Stomach (tissue), 19 donors: ENCODE results near the gene NUBPL. TPM values are rescaled to one million over a fixed set of nuclear protein-coding genes. Genes with fewer than 3 reads are reported as not detected.

Source experiments
- DNase-seq, 2 donors: peaks; one replicate each; pipeline versions ENCODE4 v3.0.0 to v3.0.0-alpha.2; 2013 to 2019
- H3K27ac ChIP-seq, 5 donors: fragments of 200-600 bp in 4 of 5; sonication (generic) in 4 of 5; one replicate each; pipeline ENCODE4 v1.5.1; 2013 to 2019; ENCODE audit warnings: mild to moderate bottlenecking in 1 of 5, moderate library complexity in 1 of 5
- H3K27me3 ChIP-seq, 3 donors: fragments of 200-600 bp; sonication (generic); one replicate each; pipeline ENCODE4 v1.5.1; 2017 to 2019; ENCODE audit warnings: mixed run types in 1 of 3
- H3K36me3 ChIP-seq, 4 donors: fragments of 200-600 bp; sonication (generic); 1 replicate in 3 of 4; 2 replicates in 1 of 4; pipeline ENCODE4 v1.5.1; 2016 to 2019
- H3K4me1 ChIP-seq, 4 donors: fragments of 200-600 bp; sonication (generic); one replicate each; pipeline ENCODE4 v1.5.1; 2016 to 2019
- H3K4me3 ChIP-seq, 4 donors: fragments of 200-600 bp; sonication (generic) in 3 of 4; one replicate each; pipeline ENCODE4 v1.5.1; 2016 to 2019; ENCODE audit warnings: mild to moderate bottlenecking in 1 of 4
- H3K9me3 ChIP-seq, 4 donors: fragments of 200-600 bp; sonication (generic); one replicate each; pipeline ENCODE4 v1.5.1; 2016 to 2019
- EP300 ChIP-seq: sonication (generic); formaldehyde crosslinking; IDR thresholded peaks from one replicate; pipeline ENCODE4 v1.6.1; 2017; ENCODE audit warnings: antibody characterized with exemption
- POLR2A ChIP-seq, 4 donors: fragments of 450-650 bp; IDR thresholded peaks; one replicate each; pipeline ENCODE4 v1.6.1; 2016; ENCODE audit warnings: antibody characterized with exemption in 4 of 4, control low read depth in 2 of 4, mild to moderate bottlenecking in 1 of 4, moderate library complexity in 1 of 4
- POLR2AphosphoS5 ChIP-seq, 3 donors: sonication (generic); formaldehyde crosslinking; IDR thresholded peaks; one replicate each; pipeline ENCODE4 v1.6.1; 2016; ENCODE audit warnings: antibody characterized with exemption in 3 of 3
- WGBS, 5 donors: extraction: QIAGEN DNeasy Blood & Tissue Kit in 3 of 5; methylation state at CpG; one replicate each; pipeline versions ENCODE4 v1.1.5 to v1.1.7; 2013 to 2018; 5-methylcytosine and 5-hydroxymethylcytosine counted together
- intact Hi-C: fragments of 100-400 bp; cut with DNase I; formaldehyde crosslinking; loops from one replicate; pipeline ENCODE4 v1.15.1; 2023; ENCODE audit warnings: low total_unique reads
- long read RNA-seq, 10 donors: transcript quantifications; one replicate each; lab custom pipeline, GENCODE V29; 2026
- polyA plus RNA-seq, 3 donors: library from polyadenylated mRNA; stranded (reverse); fragments of 200-250 nt; gene quantifications; one replicate each; pipeline ENCODE4 v1.2.3, GENCODE V29; 2013
- total RNA-seq, 5 donors: library from RNA; depleted of rRNA; stranded (reverse); fragments of >200 nt; gene quantifications; one replicate each; pipeline versions ENCODE4 v1.1.0 to v1.2.3, GENCODE V29; 2014 to 2016
- TF ChIP-seq, protein P1 (sequence below), 7 experiments: fragments of 450-650 bp in 4 of 7; fragments of 200-600 bp in 3 of 7; sonication (generic) in 3 of 7; IDR thresholded peaks; one replicate each; pipeline ENCODE4 v1.5.1; 2016 to 2019; ENCODE audit warnings: antibody characterized with exemption in 7 of 7, control low read depth in 2 of 7, mild to moderate bottlenecking in 1 of 7
- donor health status: healthy with polysubstance abuse.
- donor health status: Bipolar disorder and iron deficiency.
- donor health status: healthy.

The NUBPL gene, protein sequence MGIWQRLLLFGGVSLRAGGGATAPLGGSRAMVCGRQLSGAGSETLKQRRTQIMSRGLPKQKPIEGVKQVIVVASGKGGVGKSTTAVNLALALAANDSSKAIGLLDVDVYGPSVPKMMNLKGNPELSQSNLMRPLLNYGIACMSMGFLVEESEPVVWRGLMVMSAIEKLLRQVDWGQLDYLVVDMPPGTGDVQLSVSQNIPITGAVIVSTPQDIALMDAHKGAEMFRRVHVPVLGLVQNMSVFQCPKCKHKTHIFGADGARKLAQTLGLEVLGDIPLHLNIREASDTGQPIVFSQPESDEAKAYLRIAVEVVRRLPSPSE
- total RNA-seq: 10 to 100 TPM in 3 of 5 donors, 1 to 10 TPM in 1, under 1 TPM in 1; 0.58 to 25.7 (median 10.7) TPM
- 1 to 10 TPM; 3.1 to 4.2 (median 3.6) TPM for polyA plus RNA-seq
- long read RNA-seq, donor 1, full-length matches to known transcripts: 6 of 6 reads
- long read RNA-seq, donor 1, partial matches to known transcripts: 0 of 6 reads
- long read RNA-seq, donor 1, other reads (novel, unspliced or antisense): 0 of 6 reads
- long read RNA-seq, donor 2, full-length matches to known transcripts: 4 of 4 reads
- long read RNA-seq, donor 2, partial matches to known transcripts: 0 of 4 reads
- long read RNA-seq, donor 2, other reads (novel, unspliced or antisense): 0 of 4 reads
- long read RNA-seq, donor 3, full-length matches to known transcripts: 2 of 2 reads
- long read RNA-seq, donor 3, partial matches to known transcripts: 0 of 2 reads
- long read RNA-seq, donor 3, other reads (novel, unspliced or antisense): 0 of 2 reads
- long read RNA-seq, donor 4: 0 reads
- long read RNA-seq, donor 5, partial matches to known transcripts: 0 of 2 reads
- long read RNA-seq, donor 5, other reads (novel, unspliced or antisense): 0 of 2 reads
- long read RNA-seq, donor 6, full-length matches to known transcripts: 18 of 18 reads
- long read RNA-seq, donor 6, partial matches to known transcripts: 0 of 18 reads
- long read RNA-seq, donor 6, other reads (novel, unspliced or antisense): 0 of 18 reads
- long read RNA-seq, donor 7, partial matches to known transcripts: 0 of 3 reads
- long read RNA-seq, donor 7, other reads (novel, unspliced or antisense): 0 of 3 reads
- long read RNA-seq, donor 8, full-length matches to known transcripts: 6 of 6 reads
- long read RNA-seq, donor 8, partial matches to known transcripts: 0 of 6 reads
- long read RNA-seq, donor 8, other reads (novel, unspliced or antisense): 0 of 6 reads
- long read RNA-seq, donor 9, full-length matches to known transcripts: 2 of 2 reads
- long read RNA-seq, donor 9, partial matches to known transcripts: 0 of 2 reads
- long read RNA-seq, donor 9, other reads (novel, unspliced or antisense): 0 of 2 reads
- long read RNA-seq, donor 10: 0 reads

DNA sequence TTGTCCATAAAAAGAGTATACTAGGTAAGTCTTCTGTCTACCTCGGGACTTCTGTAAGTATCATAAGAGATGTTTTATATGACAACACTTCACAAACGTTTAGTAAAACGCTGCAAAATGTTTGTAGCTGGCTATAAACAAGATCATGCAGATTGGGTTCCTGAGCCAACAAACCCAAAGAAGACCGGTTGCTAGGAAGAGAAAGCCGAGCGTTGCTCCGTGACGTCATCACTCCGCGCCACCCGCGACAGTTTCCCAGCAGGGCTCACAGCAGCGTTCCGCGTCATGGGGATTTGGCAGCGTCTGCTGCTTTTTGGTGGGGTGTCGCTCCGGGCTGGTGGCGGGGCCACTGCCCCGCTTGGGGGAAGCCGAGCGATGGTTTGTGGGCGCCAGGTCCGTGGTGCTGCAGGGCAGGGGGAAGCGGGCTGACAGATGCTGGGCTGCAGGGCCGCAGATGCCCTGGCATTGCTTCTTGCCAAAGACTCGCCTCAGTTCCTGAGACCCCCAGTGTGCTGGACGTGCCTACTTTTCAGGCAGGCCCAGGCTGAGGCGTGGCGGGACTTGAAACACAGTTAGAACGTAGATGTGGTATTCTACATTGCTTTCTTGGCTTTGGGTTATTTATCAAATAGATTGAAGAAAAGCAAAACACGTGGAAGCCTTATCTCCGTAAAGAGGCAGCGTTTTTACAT is at the start of gene NUBPL:
Gene NUBPL (plus strand): TSS at position 250 of the 692 bp plus-strand sequence. CDS start 36 bp downstream, at position 286.
- peak; percentile 85 to 98 (median 96) for TF ChIP-seq POLR2AphosphoS5 (IDR thresholded peaks at IDR 0.05)
- TF ChIP-seq, protein P1, sequence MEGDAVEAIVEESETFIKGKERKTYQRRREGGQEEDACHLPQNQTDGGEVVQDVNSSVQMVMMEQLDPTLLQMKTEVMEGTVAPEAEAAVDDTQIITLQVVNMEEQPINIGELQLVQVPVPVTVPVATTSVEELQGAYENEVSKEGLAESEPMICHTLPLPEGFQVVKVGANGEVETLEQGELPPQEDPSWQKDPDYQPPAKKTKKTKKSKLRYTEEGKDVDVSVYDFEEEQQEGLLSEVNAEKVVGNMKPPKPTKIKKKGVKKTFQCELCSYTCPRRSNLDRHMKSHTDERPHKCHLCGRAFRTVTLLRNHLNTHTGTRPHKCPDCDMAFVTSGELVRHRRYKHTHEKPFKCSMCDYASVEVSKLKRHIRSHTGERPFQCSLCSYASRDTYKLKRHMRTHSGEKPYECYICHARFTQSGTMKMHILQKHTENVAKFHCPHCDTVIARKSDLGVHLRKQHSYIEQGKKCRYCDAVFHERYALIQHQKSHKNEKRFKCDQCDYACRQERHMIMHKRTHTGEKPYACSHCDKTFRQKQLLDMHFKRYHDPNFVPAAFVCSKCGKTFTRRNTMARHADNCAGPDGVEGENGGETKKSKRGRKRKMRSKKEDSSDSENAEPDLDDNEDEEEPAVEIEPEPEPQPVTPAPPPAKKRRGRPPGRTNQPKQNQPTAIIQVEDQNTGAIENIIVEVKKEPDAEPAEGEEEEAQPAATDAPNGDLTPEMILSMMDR (IDR thresholded peaks at IDR 0.05): no peak
- 0 to 1% (median 0%) methylated on average over 23 to 34 of the region's 34 CpGs for WGBS, 5 donors
- Histone ChIP-seq H3K36me3 (no peaks in the 10 kb centered on the region), H3K27ac (peak within 1 kb of the TSS; percentile 84 to 93 (median 89)), H3K9me3 (no peaks in the 10 kb centered on the region), H3K27me3 (no peaks in the 10 kb centered on the region), H3K4me3 (peak within 1 kb of the TSS; percentile 83 to 90 (median 86)), H3K4me1 (peaks cover 0 to 27% (median 13%) of the 10 kb centered on the region in 4 donors)
- peak; percentile 96 to 99 for DNase-seq
- intact Hi-C loops: no loop called here

DNA sequence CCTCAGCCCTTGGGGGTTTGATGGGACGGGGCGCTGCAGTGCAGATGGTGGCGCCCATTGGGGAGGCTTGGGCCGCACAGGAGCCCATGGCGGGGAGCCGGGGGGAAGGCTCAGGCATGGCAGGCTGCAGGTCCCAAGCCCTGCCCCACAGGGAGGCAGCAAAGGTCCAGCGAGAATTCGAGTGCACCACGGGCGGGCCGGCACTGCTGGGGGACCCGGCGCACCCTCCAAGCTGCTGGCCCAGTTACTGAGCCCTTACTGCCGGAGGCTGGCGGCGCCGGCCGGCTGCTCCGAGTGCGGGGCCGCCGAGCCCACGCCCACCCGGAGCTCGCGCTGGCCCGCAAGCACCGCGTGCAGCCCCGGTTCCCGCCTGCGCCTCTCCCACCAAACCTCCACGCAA is 34.1 kb upstream of the NUBPL start:
- H3K36me3 ChIP-seq: no peaks in the 10 kb centered on the region
- WGBS, 5 donors: 94 to 99% (median 96%) methylated on average over 13 to 33 of the region's 33 CpGs
- H3K4me1 ChIP-seq: no peaks in the 10 kb centered on the region
- intact Hi-C loops: no loop called here
- H3K4me3 ChIP-seq: no peak overlapping the region
- DNase-seq: no peak
- H3K27me3 ChIP-seq: no peaks in the 10 kb centered on the region
- H3K27ac ChIP-seq: no peak overlapping the region
- no peaks in the 10 kb centered on the region for H3K9me3 ChIP-seq
- TF ChIP-seq EP300: no peak
- TF ChIP-seq, protein P1 (IDR thresholded peaks at IDR 0.05): no peak
- TF ChIP-seq POLR2A (IDR thresholded peaks at IDR 0.05): no peak
- no peak for TF ChIP-seq POLR2AphosphoS5 (IDR thresholded peaks at IDR 0.05)

DNA sequence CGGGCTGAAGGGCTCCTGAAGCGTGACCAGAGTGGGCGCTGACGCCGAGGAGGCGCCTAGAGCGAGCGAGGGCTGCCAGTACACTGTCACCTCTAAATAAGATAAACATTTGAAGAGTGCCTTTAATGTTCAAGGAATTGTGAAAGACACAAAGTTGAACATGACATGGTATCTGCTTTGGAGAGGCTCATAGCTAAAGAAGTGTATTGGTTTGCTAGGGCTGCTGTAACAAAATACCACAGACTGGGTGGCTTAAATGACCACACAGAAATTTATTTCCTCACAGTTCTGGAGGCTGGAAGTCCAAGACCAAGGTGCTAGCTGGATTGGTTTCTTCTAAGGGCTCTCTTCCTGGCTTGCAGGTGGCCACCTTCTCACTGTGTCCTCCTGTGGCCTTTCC is 33.7 kb upstream of the NUBPL start:
- TF ChIP-seq EP300 (no peak), POLR2A (IDR thresholded peaks at IDR 0.05) (no peak), POLR2AphosphoS5 (IDR thresholded peaks at IDR 0.05) (no peak)
- TF ChIP-seq, protein P1 (IDR thresholded peaks at IDR 0.05): no peak
- H3K9me3 ChIP-seq: no peaks in the 10 kb centered on the region
- intact Hi-C loops: no loop called here
- H3K27ac ChIP-seq: no peak overlapping the region
- H3K27me3 ChIP-seq: no peaks in the 10 kb centered on the region
- no peaks in the 10 kb centered on the region for H3K36me3 ChIP-seq
- 78 to 95% (median 84%) methylated on average over 8 of the region's 8 CpGs for WGBS, 5 donors
- H3K4me3 ChIP-seq: no peak overlapping the region
- no peaks in the 10 kb centered on the region for H3K4me1 ChIP-seq
- no peak for DNase-seq
